Epithelial cell of esophagus (primary cell): Measurements from ENCODE around the gene ARL3.
"Not testable (repeated sequence)": the region's sequence is repeated elsewhere in the genome, so short reads cannot be mapped to it uniquely, and the experiment has no call there.

Source experiments
- DNase-seq: peaks from one replicate; pipeline ENCODE4 v3.0.0; 2010; ENCODE audit warnings: low read depth
- H3K4me3 ChIP-seq: 2 replicates; pipeline ENCODE4 v1.5.1; 2011; ENCODE audit warnings: mild to moderate bottlenecking, low read length, control low read depth
- CTCF ChIP-seq: IDR thresholded peaks from 2 replicates; pipeline ENCODE4 v1.5.1; 2011; ENCODE audit warnings: low read depth, mild to moderate bottlenecking, low read length, control low read depth, inconsistent platforms; ENCODE audit not compliant: insufficient read depth; ENCODE audit errors: missing control alignments

The ARL3 gene

GRCh38 chr10:102713814-102714620 lies at the start of gene ARL3:
Gene ARL3 (minus strand): TSS chr10:102714397. CDS start chr10:102714275, 122 bp downstream.
- DNase-seq = peak; percentile 98
- H3K4me3 ChIP-seq = peak within 1 kb of the TSS; percentile 88
- TF ChIP-seq CTCF = no peak

- no peak overlapping the region for H3K4me3 ChIP-seq
- TF ChIP-seq CTCF = no peak
- no peak for DNase-seq
These were observed 48.9 kb upstream of the ARL3 start for GRCh38 chr10:102763037-102763607.

GRCh38 chr10:102762401-102763015 lies 48.3 kb upstream of the ARL3 start:
- no peak for DNase-seq
- H3K4me3 ChIP-seq = no peak overlapping the region
- TF ChIP-seq CTCF = no peak

GRCh38 chr10:102761981-102762380 lies 47.8 kb upstream of the ARL3 start:
- TF ChIP-seq CTCF = no peak
- H3K4me3 ChIP-seq = no peak overlapping the region
- no peak for DNase-seq

GRCh38 chr10:102759497-102760210 lies 45.5 kb upstream of the ARL3 start:
- no peak for TF ChIP-seq CTCF
- no peak overlapping the region for H3K4me3 ChIP-seq
- DNase-seq = no peak

GRCh38 chr10:102758933-102759262 lies 44.7 kb upstream of the ARL3 start:
- H3K4me3 ChIP-seq, DNase-seq: not testable (repeated sequence)
